SK-N-SH treated with all-trans-retinoic acid at 6 μM for 48 hours (cell line): ENCODE measurements around the gene ASS1.

ENCODE experiments used
- ATAC-seq: fragments of 200-7000 bp; cut with Tn5 transposase; 3 replicates; pipeline ENCODE4 v1.9.1; 2020; ENCODE audit warnings: mild to moderate bottlenecking, moderate library complexity
- ARNTL ChIP-seq: fragments of 450-650 bp; formaldehyde crosslinking; IDR thresholded peaks from 2 replicates; pipeline ENCODE4 v1.5.0; 2020; ENCODE audit warnings: low read depth, mild to moderate bottlenecking, moderate library complexity, borderline replicate concordance
- BACH2 ChIP-seq: fragments of 250-450 bp; sonication (Bioruptor Pico); IDR thresholded peaks from 2 replicates; pipeline ENCODE4 v1.9.0; 2021; ENCODE audit warnings: mild to moderate bottlenecking, borderline replicate concordance
- CSDC2 ChIP-seq: fragments of 250-450 bp; sonication (Bioruptor Pico); IDR thresholded peaks from 2 replicates; pipeline ENCODE4 v1.5.0; 2020; ENCODE audit warnings: mild to moderate bottlenecking, moderate library complexity
- ESRRG ChIP-seq: fragments of 250-450 bp; sonication (Bioruptor Pico); IDR thresholded peaks from 2 replicates; pipeline ENCODE4 v1.6.1; 2021; ENCODE audit warnings: mild to moderate bottlenecking
- ISL1 ChIP-seq: fragments of 250-450 bp; sonication (Bioruptor Pico); IDR thresholded peaks from 2 replicates; pipeline ENCODE4 v2.1.2; 2022; ENCODE audit warnings: mild to moderate bottlenecking, moderate library complexity
- OSR1 ChIP-seq: fragments of 250-450 bp; sonication (Bioruptor Pico); IDR thresholded peaks from 2 replicates; pipeline ENCODE4 v1.8.0; 2022; ENCODE audit warnings: moderate library complexity, mild to moderate bottlenecking, inconsistent platforms
- PPARA ChIP-seq: fragments of 250-450 bp; sonication (Bioruptor Pico); IDR thresholded peaks from 2 replicates; pipeline ENCODE4 v1.5.0; 2020; ENCODE audit warnings: mild to moderate bottlenecking, borderline replicate concordance
- RARB ChIP-seq: fragments of 250-450 bp; sonication (Bioruptor Pico); IDR thresholded peaks from 2 replicates; pipeline ENCODE4 v1.8.0; 2021; ENCODE audit warnings: mild to moderate bottlenecking, moderate library complexity
- SNAI2 ChIP-seq: fragments of 250-450 bp; sonication (Bioruptor Pico); IDR thresholded peaks from 2 replicates; pipeline ENCODE4 v1.5.0; 2020; ENCODE audit warnings: mild to moderate bottlenecking, moderate library complexity
- TOX ChIP-seq: fragments of 250-450 bp; sonication (Bioruptor Pico); IDR thresholded peaks from 2 replicates; pipeline ENCODE4 v1.8.0; 2021; ENCODE audit warnings: mild to moderate bottlenecking, moderate library complexity, borderline replicate concordance
- ZC3H10 ChIP-seq: fragments of 250-450 bp; sonication (Bioruptor Pico); IDR thresholded peaks from 2 replicates; pipeline ENCODE4 v1.5.1; 2021; ENCODE audit warnings: mild to moderate bottlenecking, moderate library complexity
- ZFP3 ChIP-seq: fragments of 250-450 bp; sonication (Bioruptor Pico); IDR thresholded peaks from 2 replicates; pipeline ENCODE4 v1.5.0; 2020; ENCODE audit warnings: mild to moderate bottlenecking, moderate library complexity
- ZFP30 ChIP-seq: fragments of 450-650 bp; formaldehyde crosslinking; IDR thresholded peaks from 2 replicates; pipeline ENCODE4 v1.5.0; 2022; ENCODE audit warnings: mild to moderate bottlenecking, moderate library complexity
- ZNF565 ChIP-seq: fragments of 450-650 bp; formaldehyde crosslinking; conservative IDR thresholded peaks from 2 replicates; pipeline ENCODE4 v1.5.0; 2020; ENCODE audit warnings: low read depth, mild to moderate bottlenecking, moderate library complexity
- ZNF70 ChIP-seq: fragments of 450-650 bp; formaldehyde crosslinking; IDR thresholded peaks from 2 replicates; pipeline ENCODE4 v1.5.0; 2020; ENCODE audit warnings: mild to moderate bottlenecking, moderate library complexity
- ZNF8 ChIP-seq: fragments of 450-650 bp; formaldehyde crosslinking; IDR thresholded peaks from 2 replicates; pipeline ENCODE4 v1.5.0; 2020; ENCODE audit warnings: mild to moderate bottlenecking, moderate library complexity
- TF ChIP-seq, protein P1 (sequence below): fragments of 250-450 bp; sonication (Bioruptor Pico); IDR thresholded peaks from 2 replicates; pipeline ENCODE4 v1.8.0; 2020; ENCODE audit warnings: mild to moderate bottlenecking, moderate library complexity, borderline replicate concordance
- TF ChIP-seq, protein P2 (sequence below): fragments of 250-450 bp; sonication (Bioruptor Pico); IDR thresholded peaks from 2 replicates; pipeline ENCODE4 v1.5.0; 2020; ENCODE audit warnings: mild to moderate bottlenecking, moderate library complexity
- TF ChIP-seq, protein P3 (sequence below): fragments of 250-450 bp; sonication (Bioruptor Pico); IDR thresholded peaks from 2 replicates; pipeline ENCODE4 v1.5.1; 2020; ENCODE audit warnings: low read depth, mild to moderate bottlenecking, moderate library complexity
- TF ChIP-seq, protein P4 (sequence below): fragments of 250-450 bp; sonication (Bioruptor Pico); IDR thresholded peaks from 2 replicates; pipeline ENCODE4 v1.8.0; 2021; ENCODE audit warnings: low read depth, mild to moderate bottlenecking, moderate library complexity, borderline replicate concordance

The ASS1 gene

DNA sequence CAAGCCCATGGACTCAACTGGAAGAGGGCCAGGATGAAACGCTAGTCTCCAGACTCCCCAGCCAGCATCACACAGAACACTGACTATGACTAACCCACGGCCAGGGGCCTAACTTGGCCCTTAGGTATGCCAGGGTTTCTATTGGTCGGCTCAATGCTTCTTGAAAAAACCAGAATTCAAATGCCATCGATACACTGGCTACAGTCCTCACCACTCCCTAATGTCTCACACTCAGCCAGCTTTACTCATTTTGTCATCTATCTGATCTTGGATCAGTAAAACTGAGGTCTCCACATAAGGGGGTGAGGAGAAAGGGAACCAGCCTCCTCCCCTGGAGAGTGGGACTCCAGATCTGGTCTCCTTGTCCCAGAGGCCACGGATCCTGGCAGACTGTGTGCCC, 75.2 kb downstream of the ASS1 start:
- no peak for ATAC-seq
- TF ChIP-seq ZFP3 (CRISPR knock-in tag) (no peak), TOX (CRISPR knock-in tag) (no peak), RARB (CRISPR knock-in tag) (no peak), CSDC2 (CRISPR knock-in tag) (no peak), ZC3H10 (CRISPR knock-in tag) (no peak), SNAI2 (CRISPR knock-in tag) (no peak), PPARA (CRISPR knock-in tag) (no peak), ISL1 (CRISPR knock-in tag) (no peak), ZFP30 (CRISPR knock-in tag) (no peak), BACH2 (no peak), ZNF8 (CRISPR knock-in tag) (no peak), ARNTL (CRISPR knock-in tag) (no peak), ZNF70 (CRISPR knock-in tag) (no peak), ESRRG (CRISPR knock-in tag) (no peak)
- TF ChIP-seq, protein P1, sequence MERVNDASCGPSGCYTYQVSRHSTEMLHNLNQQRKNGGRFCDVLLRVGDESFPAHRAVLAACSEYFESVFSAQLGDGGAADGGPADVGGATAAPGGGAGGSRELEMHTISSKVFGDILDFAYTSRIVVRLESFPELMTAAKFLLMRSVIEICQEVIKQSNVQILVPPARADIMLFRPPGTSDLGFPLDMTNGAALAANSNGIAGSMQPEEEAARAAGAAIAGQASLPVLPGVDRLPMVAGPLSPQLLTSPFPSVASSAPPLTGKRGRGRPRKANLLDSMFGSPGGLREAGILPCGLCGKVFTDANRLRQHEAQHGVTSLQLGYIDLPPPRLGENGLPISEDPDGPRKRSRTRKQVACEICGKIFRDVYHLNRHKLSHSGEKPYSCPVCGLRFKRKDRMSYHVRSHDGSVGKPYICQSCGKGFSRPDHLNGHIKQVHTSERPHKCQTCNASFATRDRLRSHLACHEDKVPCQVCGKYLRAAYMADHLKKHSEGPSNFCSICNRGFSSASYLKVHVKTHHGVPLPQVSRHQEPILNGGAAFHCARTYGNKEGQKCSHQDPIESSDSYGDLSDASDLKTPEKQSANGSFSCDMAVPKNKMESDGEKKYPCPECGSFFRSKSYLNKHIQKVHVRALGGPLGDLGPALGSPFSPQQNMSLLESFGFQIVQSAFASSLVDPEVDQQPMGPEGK, result no peak
- TF ChIP-seq, protein P2, sequence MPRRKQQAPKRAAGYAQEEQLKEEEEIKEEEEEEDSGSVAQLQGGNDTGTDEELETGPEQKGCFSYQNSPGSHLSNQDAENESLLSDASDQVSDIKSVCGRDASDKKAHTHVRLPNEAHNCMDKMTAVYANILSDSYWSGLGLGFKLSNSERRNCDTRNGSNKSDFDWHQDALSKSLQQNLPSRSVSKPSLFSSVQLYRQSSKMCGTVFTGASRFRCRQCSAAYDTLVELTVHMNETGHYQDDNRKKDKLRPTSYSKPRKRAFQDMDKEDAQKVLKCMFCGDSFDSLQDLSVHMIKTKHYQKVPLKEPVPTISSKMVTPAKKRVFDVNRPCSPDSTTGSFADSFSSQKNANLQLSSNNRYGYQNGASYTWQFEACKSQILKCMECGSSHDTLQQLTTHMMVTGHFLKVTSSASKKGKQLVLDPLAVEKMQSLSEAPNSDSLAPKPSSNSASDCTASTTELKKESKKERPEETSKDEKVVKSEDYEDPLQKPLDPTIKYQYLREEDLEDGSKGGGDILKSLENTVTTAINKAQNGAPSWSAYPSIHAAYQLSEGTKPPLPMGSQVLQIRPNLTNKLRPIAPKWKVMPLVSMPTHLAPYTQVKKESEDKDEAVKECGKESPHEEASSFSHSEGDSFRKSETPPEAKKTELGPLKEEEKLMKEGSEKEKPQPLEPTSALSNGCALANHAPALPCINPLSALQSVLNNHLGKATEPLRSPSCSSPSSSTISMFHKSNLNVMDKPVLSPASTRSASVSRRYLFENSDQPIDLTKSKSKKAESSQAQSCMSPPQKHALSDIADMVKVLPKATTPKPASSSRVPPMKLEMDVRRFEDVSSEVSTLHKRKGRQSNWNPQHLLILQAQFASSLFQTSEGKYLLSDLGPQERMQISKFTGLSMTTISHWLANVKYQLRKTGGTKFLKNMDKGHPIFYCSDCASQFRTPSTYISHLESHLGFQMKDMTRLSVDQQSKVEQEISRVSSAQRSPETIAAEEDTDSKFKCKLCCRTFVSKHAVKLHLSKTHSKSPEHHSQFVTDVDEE (CRISPR knock-in tag), result no peak
- TF ChIP-seq, protein P3, sequence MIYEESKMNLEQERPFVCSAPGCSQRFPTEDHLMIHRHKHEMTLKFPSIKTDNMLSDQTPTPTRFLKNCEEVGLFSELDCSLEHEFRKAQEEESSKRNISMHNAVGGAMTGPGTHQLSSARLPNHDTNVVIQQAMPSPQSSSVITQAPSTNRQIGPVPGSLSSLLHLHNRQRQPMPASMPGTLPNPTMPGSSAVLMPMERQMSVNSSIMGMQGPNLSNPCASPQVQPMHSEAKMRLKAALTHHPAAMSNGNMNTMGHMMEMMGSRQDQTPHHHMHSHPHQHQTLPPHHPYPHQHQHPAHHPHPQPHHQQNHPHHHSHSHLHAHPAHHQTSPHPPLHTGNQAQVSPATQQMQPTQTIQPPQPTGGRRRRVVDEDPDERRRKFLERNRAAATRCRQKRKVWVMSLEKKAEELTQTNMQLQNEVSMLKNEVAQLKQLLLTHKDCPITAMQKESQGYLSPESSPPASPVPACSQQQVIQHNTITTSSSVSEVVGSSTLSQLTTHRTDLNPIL (CRISPR knock-in tag), result no peak
- TF ChIP-seq, all 23 proteins: peak for 0

DNA sequence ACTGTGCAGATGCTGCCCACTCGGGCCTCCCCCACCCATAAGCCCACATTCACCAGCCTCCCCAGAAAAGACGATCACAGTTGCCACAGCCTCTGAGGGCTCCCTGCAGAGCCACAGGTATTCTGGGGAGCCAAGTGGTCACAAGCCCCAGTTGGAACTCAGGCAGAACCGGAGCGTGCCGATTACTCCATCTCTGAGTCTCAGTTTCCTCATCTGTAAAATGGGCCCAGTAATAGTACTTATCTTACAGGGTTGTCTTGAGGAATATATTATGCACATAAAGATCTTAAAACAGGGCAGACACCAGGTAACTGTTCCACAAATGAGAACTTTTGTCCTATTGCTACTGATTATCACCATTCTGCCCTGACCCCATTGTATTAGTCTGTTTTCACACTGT, 77.0 kb downstream of the ASS1 start:
- ATAC-seq, result no peak
- TF ChIP-seq, protein P4, sequence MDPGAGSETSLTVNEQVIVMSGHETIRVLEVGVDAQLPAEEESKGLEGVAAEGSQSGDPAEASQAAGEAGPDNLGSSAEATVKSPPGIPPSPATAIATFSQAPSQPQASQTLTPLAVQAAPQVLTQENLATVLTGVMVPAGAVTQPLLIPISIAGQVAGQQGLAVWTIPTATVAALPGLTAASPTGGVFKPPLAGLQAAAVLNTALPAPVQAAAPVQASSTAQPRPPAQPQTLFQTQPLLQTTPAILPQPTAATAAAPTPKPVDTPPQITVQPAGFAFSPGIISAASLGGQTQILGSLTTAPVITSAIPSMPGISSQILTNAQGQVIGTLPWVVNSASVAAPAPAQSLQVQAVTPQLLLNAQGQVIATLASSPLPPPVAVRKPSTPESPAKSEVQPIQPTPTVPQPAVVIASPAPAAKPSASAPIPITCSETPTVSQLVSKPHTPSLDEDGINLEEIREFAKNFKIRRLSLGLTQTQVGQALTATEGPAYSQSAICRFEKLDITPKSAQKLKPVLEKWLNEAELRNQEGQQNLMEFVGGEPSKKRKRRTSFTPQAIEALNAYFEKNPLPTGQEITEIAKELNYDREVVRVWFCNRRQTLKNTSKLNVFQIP (CRISPR knock-in tag), result no peak
- TF ChIP-seq ZNF8 (CRISPR knock-in tag) (no peak), ESRRG (CRISPR knock-in tag) (no peak), RARB (CRISPR knock-in tag) (no peak), OSR1 (no peak), PPARA (CRISPR knock-in tag) (no peak), ZNF70 (CRISPR knock-in tag) (no peak), ISL1 (CRISPR knock-in tag) (no peak), ZNF565 (CRISPR knock-in tag) (no peak), ZC3H10 (CRISPR knock-in tag) (no peak), ZFP30 (CRISPR knock-in tag) (no peak)
- TF ChIP-seq, protein P2 (CRISPR knock-in tag), result no peak
- TF ChIP-seq, protein P3 (CRISPR knock-in tag), result no peak
- TF ChIP-seq, protein P1, result no peak
